HG03442 (cell line): ENCODE data around the gene CD82.
"Not testable (repeated sequence)": the region's sequence is repeated elsewhere in the genome, so short reads cannot be mapped to it uniquely, and the experiment has no call there.

Experiments used
- ATAC-seq: cut with Tn5 transposase; IDR thresholded peaks from one replicate; pipeline ENCODE4 v1.9.1; 2021; ENCODE audit warnings: mild to moderate bottlenecking, moderate library complexity; ENCODE audit not compliant: unreplicated experiment

CD82 gene

GRCh38 chr11:44533921-44534711 is 31.3 kb upstream of the CD82 start:
- no peak for ATAC-seq

- ATAC-seq, result no peak
Observed at GRCh38 chr11:44535191-44535980, 30.1 kb upstream of the CD82 start.

- no peak for ATAC-seq
Observed at GRCh38 chr11:44536788-44537516, 28.5 kb upstream of the CD82 start.

- ATAC-seq, result no peak
Observed at GRCh38 chr11:44537679-44538078, 27.8 kb upstream of the CD82 start.

GRCh38 chr11:44538375-44539054 is 26.9 kb upstream of the CD82 start:
- ATAC-seq, result peak; percentile 87

- ATAC-seq, result no peak
Observed at GRCh38 chr11:44539971-44540370, 25.5 kb upstream of the CD82 start.

- ATAC-seq, result no peak
Observed at GRCh38 chr11:44540667-44541066, 24.8 kb upstream of the CD82 start.

- ATAC-seq, result no peak
Observed at GRCh38 chr11:44542372-44542771, 23.1 kb upstream of the CD82 start.

GRCh38 chr11:44546984-44547383 is 18.5 kb upstream of the CD82 start:
- not testable (repeated sequence) for ATAC-seq

GRCh38 chr11:44547534-44547933 is 17.9 kb upstream of the CD82 start:
- ATAC-seq, result not testable (repeated sequence)

- ATAC-seq, result no peak
Observed at GRCh38 chr11:44548032-44548695, 17.3 kb upstream of the CD82 start.

- not testable (repeated sequence) for ATAC-seq
Observed at GRCh38 chr11:44548961-44549749, 16.3 kb upstream of the CD82 start.

GRCh38 chr11:44550123-44550522 is 15.3 kb upstream of the CD82 start:
- no peak for ATAC-seq

GRCh38 chr11:44551456-44552139 is 13.9 kb upstream of the CD82 start:
- ATAC-seq, result no peak

GRCh38 chr11:44555031-44555800 is 10.2 kb upstream of the CD82 start:
- ATAC-seq, result no peak

GRCh38 chr11:44556735-44557409 is 8.6 kb upstream of the CD82 start:
- peak; percentile 28 for ATAC-seq

GRCh38 chr11:44557464-44557863 is 8.0 kb upstream of the CD82 start:
- ATAC-seq, result no peak
